Activated CD8-positive, alpha-beta memory T cell treated with anti-CD3 and anti-CD28 coated beads for 1 hour (primary cell): ENCODE measurements around the gene FAM200C.
A peak's percentile ranks its signal among the peaks of the same experiment; 100 is the strongest.
"Not testable (repeated sequence)": the region's sequence is repeated elsewhere in the genome, so short reads cannot be mapped to it uniquely, and the experiment has no call there.

ENCODE experiments used
- DNase-seq, 2 donors: peaks; one replicate each; pipeline ENCODE4 v3.0.0-alpha.2; 2020; ENCODE audit warnings: low read depth in 1 of 2; ENCODE audit errors: extremely low read depth in 1 of 2

The FAM200C gene

GRCh38 chr5:160399402-160400353, at the start of gene FAM200C:
TSS of gene FAM200C (minus strand) at chr5:160400054. CDS start at chr5:160395490, 4,564 bp downstream.
- peak in 1 of 2 donors; percentile 38 for DNase-seq

- DNase-seq = no peak
Measured at GRCh38 chr5:160449458-160449857, 49.6 kb upstream of the FAM200C start.

GRCh38 chr5:160448886-160449285, 49.0 kb upstream of the FAM200C start:
- no peak for DNase-seq

GRCh38 chr5:160445751-160446150, 45.9 kb upstream of the FAM200C start:
- DNase-seq = no peak

GRCh38 chr5:160445132-160445531, 45.3 kb upstream of the FAM200C start:
- no peak for DNase-seq

- no peak for DNase-seq
Measured at GRCh38 chr5:160444407-160444806, 44.6 kb upstream of the FAM200C start.

- no peak for DNase-seq
Measured at GRCh38 chr5:160442824-160443431, 43.1 kb upstream of the FAM200C start.

- no peak for DNase-seq
Measured at GRCh38 chr5:160441311-160441781, 41.5 kb upstream of the FAM200C start.

- peak; percentile 70 to 83 for DNase-seq
Measured at GRCh38 chr5:160439205-160439600, 39.3 kb upstream of the FAM200C start.

GRCh38 chr5:160438316-160439204, 38.7 kb upstream of the FAM200C start:
- DNase-seq = peak in 1 of 2 donors; percentile 26

- no peak for DNase-seq
Measured at GRCh38 chr5:160437271-160437670, 37.4 kb upstream of the FAM200C start.

- not testable (repeated sequence) for DNase-seq
Measured at GRCh38 chr5:160436661-160437060, 36.8 kb upstream of the FAM200C start.

- DNase-seq = no peak
Measured at GRCh38 chr5:160436017-160436416, 36.2 kb upstream of the FAM200C start.

GRCh38 chr5:160435532-160435931, 35.7 kb upstream of the FAM200C start:
- no peak for DNase-seq

GRCh38 chr5:160434022-160434531, 34.2 kb upstream of the FAM200C start:
- DNase-seq = no peak

GRCh38 chr5:160432787-160433186, 32.9 kb upstream of the FAM200C start:
- no peak for DNase-seq

- no peak for DNase-seq
Measured at GRCh38 chr5:160432196-160432595, 32.3 kb upstream of the FAM200C start.

GRCh38 chr5:160427607-160428006, 27.8 kb upstream of the FAM200C start:
- DNase-seq = no peak

GRCh38 chr5:160423099-160423498, 23.2 kb upstream of the FAM200C start:
- DNase-seq = no peak

- peak; percentile 71 to 85 for DNase-seq
Measured at GRCh38 chr5:160421625-160422258, 21.9 kb upstream of the FAM200C start, which contains the start of gene PTTG1. TSS of gene PTTG1 (plus strand) at chr5:160421855. CDS start at chr5:160422313, 458 bp downstream.
